ENCODE measurements around the gene FBXL4. TPM values are rescaled to one million over a fixed set of nuclear protein-coding genes. Genes with fewer than 3 reads are reported as not detected.
A peak's percentile ranks its signal among the peaks of the same experiment; 100 is the strongest.

FBXL4 gene
- total RNA-seq, 1 experiment from 2014 or later = 5.1 TPM

- no peak overlapping the region for H4K91ac ChIP-seq (ENCODE audit: insufficient read length, low read depth, low read length)
- H3K23me2 ChIP-seq (ENCODE audit: insufficient read length, low read depth, low read length, poor library complexity, severe bottlenecking) = peaks cover 19% of the 10 kb centered on the region
- H3K4me1 ChIP-seq (ENCODE audit: insufficient read depth, low read length) = no peaks in the 10 kb centered on the region
- H3K4ac ChIP-seq (ENCODE audit: low read depth, low read length) = no peak overlapping the region
- H2BK5ac ChIP-seq (ENCODE audit: insufficient read length, low read length) = no peak overlapping the region
- H2BK120ac ChIP-seq (ENCODE audit: low read depth, low read length, poor library complexity, severe bottlenecking) = no peak overlapping the region
- no peak overlapping the region for H3K18ac ChIP-seq (ENCODE audit: insufficient read length, low read depth, low read length)
- H3K23ac ChIP-seq (ENCODE audit: insufficient read length, low read depth, low read length) = no peak overlapping the region
- H4K5ac ChIP-seq (ENCODE audit: insufficient read length, low read depth, low read length) = no peak overlapping the region
- no peaks in the 10 kb centered on the region for H3K9me3 ChIP-seq (ENCODE audit: control insufficient read depth, low read depth, low read length)
- H3K27me3 Mint-ChIP-seq (ENCODE audit: low read depth) = peaks cover 95% of the 10 kb centered on the region
- H4K20me1 ChIP-seq (ENCODE audit: control insufficient read depth, insufficient read depth, insufficient read length) = no peaks in the 10 kb centered on the region
- H2BK12ac ChIP-seq (ENCODE audit: insufficient read length, low read depth, low read length) = no peak overlapping the region
- no peak for DNase-seq
- no peak overlapping the region for H3K27ac ChIP-seq (ENCODE audit: insufficient read length, low read depth, low read length)
- H3K27me3 ChIP-seq (ENCODE audit: insufficient read depth, low read length) = peaks cover 49% of the 10 kb centered on the region
- no peak overlapping the region for H3K9ac ChIP-seq (ENCODE audit: extremely low read depth, insufficient read length, low read length)
- no peak overlapping the region for H2AFZ ChIP-seq (ENCODE audit: low read length)
- H3K56ac ChIP-seq (ENCODE audit: insufficient read length, low read depth, low read length) = no peak overlapping the region
- no peaks in the 10 kb centered on the region; a peak in 1 of 5 replicates for H3K9me3 Mint-ChIP-seq
- H3K79me1 ChIP-seq (ENCODE audit: insufficient read depth, low read depth, low read length, poor library complexity, severe bottlenecking) = no peaks in the 10 kb centered on the region
- WGBS (ENCODE audit: extremely low coverage, insufficient read length, low lambda C conversion rate) = no CpG with 5 or more reads among the region's 51 CpGs
- no peak overlapping the region for H2BK15ac ChIP-seq (ENCODE audit: low read depth, low read length)
- H3K4me2 ChIP-seq (ENCODE audit: insufficient read depth, insufficient read length, low read length) = peak overlapping the region; percentile 70
- no peak overlapping the region for H3T11ph ChIP-seq (ENCODE audit: low read length)
- H3K36me3 Mint-ChIP-seq (ENCODE audit: insufficient read depth in 1 of 3, low read depth in 3 of 3) = no peaks in the 10 kb centered on the region; a peak in 1 of 7 replicates
- H2AK5ac ChIP-seq (ENCODE audit: insufficient read length, low read length) = no peak overlapping the region
- no peak overlapping the region for H3K27ac Mint-ChIP-seq
- H3K79me2 ChIP-seq (ENCODE audit: insufficient read depth, low read length) = no peaks in the 10 kb centered on the region
- peaks cover 30 to 37% of the 10 kb centered on the region in 2 experiments for H3K4me1 Mint-ChIP-seq
- H3K4me3 Mint-ChIP-seq = peak overlapping the region; percentile 63 to 77
- no peak for TF ChIP-seq CTCF (conservative IDR thresholded peaks at IDR 0.05)
- H2BK20ac ChIP-seq (ENCODE audit: low read depth, low read length, poor library complexity, severe bottlenecking) = no peak overlapping the region
- H4K8ac ChIP-seq (replicated peaks; ENCODE audit: insufficient read length, low read depth, low read length) = no peak overlapping the region
- H3K14ac ChIP-seq (ENCODE audit: insufficient read depth, low read length) = no peak overlapping the region
Measured at GRCh38 chr6:98844244-98845210, 103.2 kb downstream of the FBXL4 start.

Data from H9 (cell line).